ENCODE results near the gene TRMO. TPM values are rescaled to one million over a fixed set of nuclear protein-coding genes. Genes with fewer than 3 reads are reported as not detected.
"Not testable (repeated sequence)": the region's sequence is repeated elsewhere in the genome, so short reads cannot be mapped to it uniquely, and the experiment has no call there.

The TRMO gene
- total RNA-seq, 1 experiment from 2014 or later: 10.3 TPM

DNA sequence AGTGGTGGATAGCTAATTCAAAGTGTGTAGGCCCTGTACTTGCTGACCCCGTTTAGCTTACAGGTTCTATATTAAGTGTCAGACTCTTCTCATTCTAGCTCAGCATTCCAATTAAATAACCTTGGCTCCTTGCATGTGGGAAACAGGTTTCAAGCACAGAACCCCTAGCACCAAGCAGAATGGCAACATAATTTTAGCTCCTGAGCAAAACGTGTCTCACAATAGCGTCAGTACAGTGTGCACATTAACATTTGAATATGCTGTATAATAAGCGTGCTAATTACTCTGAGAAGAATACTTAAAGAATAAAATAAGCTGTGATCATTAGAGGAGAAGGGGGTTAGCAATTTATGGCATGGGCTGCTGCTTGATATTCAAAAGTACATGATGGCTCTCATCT, 39.8 kb upstream of the TRMO start:
- H3K9me3 Mint-ChIP-seq (ENCODE audit: unreplicated experiment): no peaks in the 10 kb centered on the region
- CTCF ChIA-PET: interaction anchor here (0.7 to 3.1 kb wide), 5 partner anchors 8 to 61 kb away, joined by 3 to 14 read pairs (median 7); no protein-coding TSS in a partner anchor
- H3K27ac Mint-ChIP-seq (ENCODE audit: low read depth, unreplicated experiment): no peak overlapping the region
- H3K27me3 Mint-ChIP-seq (ENCODE audit: insufficient read depth, unreplicated experiment): peaks cover 17% of the 10 kb centered on the region
- no peak overlapping the region for H3K4me3 Mint-ChIP-seq (ENCODE audit: unreplicated experiment)
- no peaks in the 10 kb centered on the region for H3K36me3 Mint-ChIP-seq (ENCODE audit: insufficient read depth, unreplicated experiment)
- DNase-seq (ENCODE audit: unreplicated experiment): no peak
- BruUV-seq (replicated peaks): no TSS peak
- POLR2A ChIA-PET: no interaction called here
- TF ChIP-seq, protein P1, sequence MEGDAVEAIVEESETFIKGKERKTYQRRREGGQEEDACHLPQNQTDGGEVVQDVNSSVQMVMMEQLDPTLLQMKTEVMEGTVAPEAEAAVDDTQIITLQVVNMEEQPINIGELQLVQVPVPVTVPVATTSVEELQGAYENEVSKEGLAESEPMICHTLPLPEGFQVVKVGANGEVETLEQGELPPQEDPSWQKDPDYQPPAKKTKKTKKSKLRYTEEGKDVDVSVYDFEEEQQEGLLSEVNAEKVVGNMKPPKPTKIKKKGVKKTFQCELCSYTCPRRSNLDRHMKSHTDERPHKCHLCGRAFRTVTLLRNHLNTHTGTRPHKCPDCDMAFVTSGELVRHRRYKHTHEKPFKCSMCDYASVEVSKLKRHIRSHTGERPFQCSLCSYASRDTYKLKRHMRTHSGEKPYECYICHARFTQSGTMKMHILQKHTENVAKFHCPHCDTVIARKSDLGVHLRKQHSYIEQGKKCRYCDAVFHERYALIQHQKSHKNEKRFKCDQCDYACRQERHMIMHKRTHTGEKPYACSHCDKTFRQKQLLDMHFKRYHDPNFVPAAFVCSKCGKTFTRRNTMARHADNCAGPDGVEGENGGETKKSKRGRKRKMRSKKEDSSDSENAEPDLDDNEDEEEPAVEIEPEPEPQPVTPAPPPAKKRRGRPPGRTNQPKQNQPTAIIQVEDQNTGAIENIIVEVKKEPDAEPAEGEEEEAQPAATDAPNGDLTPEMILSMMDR (IDR thresholded peaks at IDR 0.05; ENCODE audit: unreplicated experiment): no peak
- no peaks in the 10 kb centered on the region for H3K4me1 Mint-ChIP-seq (ENCODE audit: insufficient read depth, unreplicated experiment)
- intact Hi-C loops (cut with micrococcal nuclease): no loop called here

DNA sequence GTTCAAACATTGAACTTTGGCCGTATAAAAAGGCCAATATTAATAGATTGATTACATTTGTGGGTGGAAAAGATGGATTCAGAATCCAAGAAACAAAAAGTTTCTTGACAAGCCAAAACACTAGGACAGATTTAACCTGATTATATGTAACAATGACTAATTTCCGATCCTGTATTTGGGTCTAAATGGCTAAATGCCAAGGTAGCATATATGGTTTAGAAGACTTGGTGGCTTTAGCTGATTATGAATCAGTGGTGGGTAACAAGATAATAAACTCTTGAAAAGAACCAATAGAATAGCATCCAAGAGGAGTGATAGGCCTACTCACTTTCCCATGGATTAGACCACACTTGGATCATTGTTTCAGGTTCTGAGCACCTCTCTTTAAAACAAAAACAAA, 39.1 kb upstream of the TRMO start:
- no peaks in the 10 kb centered on the region for H3K9me3 Mint-ChIP-seq (ENCODE audit: unreplicated experiment)
- no peaks in the 10 kb centered on the region for H3K4me1 Mint-ChIP-seq (ENCODE audit: insufficient read depth, unreplicated experiment)
- no peaks in the 10 kb centered on the region for H3K36me3 Mint-ChIP-seq (ENCODE audit: insufficient read depth, unreplicated experiment)
- no peak overlapping the region for H3K27ac Mint-ChIP-seq (ENCODE audit: low read depth, unreplicated experiment)
- TF ChIP-seq, protein P1 (IDR thresholded peaks at IDR 0.05; ENCODE audit: unreplicated experiment): no peak
- DNase-seq (ENCODE audit: unreplicated experiment): no peak
- H3K4me3 Mint-ChIP-seq (ENCODE audit: unreplicated experiment): no peak overlapping the region
- BruUV-seq (replicated peaks): no TSS peak
- ChIA-PET POLR2A (no interaction called here), CTCF (interaction anchor here (0.5 to 3.1 kb wide), 4 partner anchors 8 to 838 kb away, joined by 3 to 14 read pairs (median 10); no protein-coding TSS in a partner anchor)
- intact Hi-C loops (cut with micrococcal nuclease): no loop called here
- H3K27me3 Mint-ChIP-seq (ENCODE audit: insufficient read depth, unreplicated experiment): peaks cover 17% of the 10 kb centered on the region

DNA sequence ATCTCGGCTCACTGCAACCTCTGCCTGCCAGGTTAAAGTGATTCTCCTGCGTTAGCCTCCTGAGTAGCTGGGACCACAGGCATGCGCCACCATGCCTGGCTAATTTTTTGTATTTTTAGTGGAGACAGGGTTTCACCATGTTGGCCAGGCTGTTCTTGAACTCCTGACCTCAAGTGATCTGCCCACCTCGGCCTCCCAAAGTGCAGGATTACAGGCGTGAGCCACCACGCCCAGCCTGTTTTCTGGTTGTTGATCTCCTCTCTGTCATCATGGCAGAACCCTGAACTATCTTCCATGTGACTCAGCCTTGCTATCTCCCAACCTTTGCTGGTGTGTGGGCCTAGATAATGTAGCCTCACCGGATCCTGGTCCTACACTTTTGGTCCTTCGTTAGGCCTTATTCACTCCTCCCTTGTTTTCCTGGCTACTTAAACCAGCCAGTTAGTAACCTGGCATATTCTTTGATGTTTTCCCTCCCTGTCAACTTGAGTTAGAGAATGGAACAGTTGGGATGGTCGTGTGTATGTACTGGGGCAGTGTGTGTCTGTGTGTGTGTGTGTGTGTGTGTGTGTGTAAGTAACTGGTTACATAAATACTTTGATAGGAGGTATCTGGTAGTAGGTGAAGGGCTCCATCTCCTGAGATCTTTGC, 38.5 kb upstream of the TRMO start:
- H3K9me3 Mint-ChIP-seq (ENCODE audit: unreplicated experiment); DNase-seq (ENCODE audit: unreplicated experiment); H3K27ac Mint-ChIP-seq (ENCODE audit: low read depth, unreplicated experiment); intact Hi-C loops (cut with micrococcal nuclease); H3K4me3 Mint-ChIP-seq (ENCODE audit: unreplicated experiment); BruUV-seq (replicated peaks); H3K4me1 Mint-ChIP-seq (ENCODE audit: insufficient read depth, unreplicated experiment); H3K36me3 Mint-ChIP-seq (ENCODE audit: insufficient read depth, unreplicated experiment): not testable (repeated sequence)
- peaks cover 17% of the 10 kb centered on the region for H3K27me3 Mint-ChIP-seq (ENCODE audit: insufficient read depth, unreplicated experiment)
- CTCF ChIA-PET: interaction anchor here (0.5 to 3.1 kb wide), 5 partner anchors 7 to 838 kb away, joined by 3 to 14 read pairs (median 5); no protein-coding TSS in a partner anchor
- POLR2A ChIA-PET: interaction anchor here (1.5 kb wide), 1 partner anchor 20 kb away, joined by 3 read pairs; no protein-coding TSS in a partner anchor

DNA sequence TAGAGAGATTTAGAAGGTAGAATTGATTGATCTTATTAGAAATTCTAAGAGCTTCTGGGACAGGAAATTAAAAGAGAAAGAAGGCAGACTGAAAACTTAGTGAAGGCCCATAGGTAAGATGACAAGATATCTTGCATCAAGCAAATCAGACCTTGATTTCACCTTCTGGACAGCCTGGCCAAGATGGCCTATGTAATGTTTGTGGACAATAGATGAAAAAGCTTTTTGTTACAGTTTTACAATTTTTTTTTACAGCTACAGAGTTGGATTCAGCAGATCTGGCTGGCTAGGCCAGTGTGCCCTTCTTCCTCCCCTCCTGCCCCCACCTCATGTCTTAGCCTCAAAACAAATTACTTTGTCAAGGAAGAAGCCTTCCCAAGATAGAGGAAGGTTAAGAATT, 37.3 kb upstream of the TRMO start:
- Mint-ChIP-seq H3K27me3 (ENCODE audit: insufficient read depth, unreplicated experiment) (peaks cover 14% of the 10 kb centered on the region), H3K4me3 (ENCODE audit: unreplicated experiment) (no peak overlapping the region), H3K9me3 (ENCODE audit: unreplicated experiment) (no peaks in the 10 kb centered on the region), H3K4me1 (ENCODE audit: insufficient read depth, unreplicated experiment) (no peaks in the 10 kb centered on the region), H3K36me3 (ENCODE audit: insufficient read depth, unreplicated experiment) (no peaks in the 10 kb centered on the region), H3K27ac (ENCODE audit: low read depth, unreplicated experiment) (no peak overlapping the region)
- TF ChIP-seq, protein P1 (IDR thresholded peaks at IDR 0.05; ENCODE audit: unreplicated experiment): no peak
- intact Hi-C loops (cut with micrococcal nuclease): no loop called here
- no TSS peak for BruUV-seq (replicated peaks)
- POLR2A ChIA-PET: interaction anchor here (1.5 kb wide), 1 partner anchor 21 kb away, joined by 3 read pairs; no protein-coding TSS in a partner anchor
- no peak for DNase-seq (ENCODE audit: unreplicated experiment)
- CTCF ChIA-PET: interaction anchor here (0.6 to 1.2 kb wide), 5 partner anchors 21 to 306 kb away, joined by 3 to 7 read pairs (median 3); no protein-coding TSS in a partner anchor
